A673 (cell line): Measurements from ENCODE around the gene GALNS. TPM values are rescaled to one million over a fixed set of nuclear protein-coding genes. Genes with fewer than 3 reads are reported as not detected.

Experiments
- BruUV-seq: library from RNA; stranded (reverse); fragments of 400-500 nt; replicated peaks from 2 replicates; lab custom pipeline; 2021; lab: Mats Ljungman, UMichigan
- CTCF ChIA-PET: fragments of 300-600 bp; sonication (Branson Sonifier 250); formaldehyde crosslinking; loops from one replicate; lab custom pipeline; 2022; ENCODE audit warnings: antibody characterized with exemption; lab: Charles Lee
- POLR2A ChIA-PET: fragments of 300-600 bp; sonication (Branson Sonifier 250); formaldehyde crosslinking; loops from one replicate; lab custom pipeline; 2022; ENCODE audit warnings: antibody characterized with exemption; ENCODE audit not compliant: low non-redundant PET; lab: Charles Lee
- DNase-seq: peaks from one replicate; pipeline ENCODE4 v3.0.0-alpha.2; 2015; ENCODE audit warnings: low spot score
- H3K27ac ChIP-seq: fragments of 200-600 bp; sonication (generic); 2 replicates; pipeline ENCODE4 v1.5.1; 2016; ENCODE audit warnings: mixed run types, low read depth, mild to moderate bottlenecking, mixed read lengths, antibody characterized with exemption, low read length; ENCODE audit not compliant: poor library complexity, severe bottlenecking
- H3K27me3 ChIP-seq: fragments of 200-600 bp; sonication (generic); replicated peaks from 2 replicates; pipeline ENCODE4 v1.6.1; 2017; ENCODE audit warnings: mixed run types, low read depth, mild to moderate bottlenecking, mixed read lengths, antibody characterized with exemption, low read length; ENCODE audit not compliant: insufficient read depth, poor library complexity
- H3K36me3 ChIP-seq: fragments of 200-600 bp; sonication (generic); 2 replicates; pipeline ENCODE4 v1.6.1; 2016; ENCODE audit warnings: mixed run types, mild to moderate bottlenecking, mixed read lengths, antibody characterized with exemption, low read length; ENCODE audit not compliant: insufficient read depth, poor library complexity, severe bottlenecking
- H3K4me1 ChIP-seq: fragments of 200-600 bp; sonication (generic); 2 replicates; pipeline ENCODE4 v1.6.1; 2017; ENCODE audit warnings: mixed run types, mild to moderate bottlenecking, mixed read lengths, antibody characterized with exemption, low read length; ENCODE audit not compliant: insufficient read depth, poor library complexity, severe bottlenecking
- H3K4me3 ChIP-seq: fragments of 200-600 bp; sonication (generic); 2 replicates; pipeline ENCODE4 v1.5.1; 2016; ENCODE audit warnings: low read depth, mixed run types, mild to moderate bottlenecking, mixed read lengths, low read length; ENCODE audit not compliant: poor library complexity, severe bottlenecking
- H3K9me3 ChIP-seq: fragments of 200-600 bp; sonication (generic); 2 replicates; pipeline ENCODE4 v1.6.1; 2016; ENCODE audit warnings: mixed run types, low read depth, mild to moderate bottlenecking, mixed read lengths, antibody characterized with exemption, low read length; ENCODE audit not compliant: poor library complexity, severe bottlenecking
- CTCF ChIP-seq: fragments of 300-800, 200-600 bp; sonication (generic); conservative IDR thresholded peaks from 2 replicates; pipeline ENCODE4 v1.5.1; 2017; ENCODE audit warnings: low read depth, mild to moderate bottlenecking, antibody characterized with exemption, low read length, moderate library complexity, mixed read lengths
- EZH2 ChIP-seq: fragments of 200-600 bp; sonication (generic); IDR thresholded peaks from 2 replicates; pipeline ENCODE4 v1.6.1; 2017; ENCODE audit warnings: borderline replicate concordance, low read depth, mild to moderate bottlenecking, mixed read lengths, antibody characterized with exemption, low read length; ENCODE audit not compliant: poor library complexity, severe bottlenecking
- intact Hi-C: fragments of 100-400 bp; cut with micrococcal nuclease; formaldehyde crosslinking; loops from one replicate; pipeline ENCODE4 v1.10.0; 2022; ENCODE audit not compliant: unreplicated experiment
- total RNA-seq: library from RNA; stranded (reverse); gene quantifications from 2 replicates; pipeline ENCODE4 v1.2.3, GENCODE V29; 2021

Gene GALNS
- total RNA-seq, 1 experiment from 2014 or later: 54.8 TPM

- no peak for TF ChIP-seq EZH2
- TF ChIP-seq CTCF: no peak
- no peak for DNase-seq
- Histone ChIP-seq H3K27me3 (no peaks in the 10 kb centered on the region), H3K9me3 (no peaks in the 10 kb centered on the region), H3K4me3 (no peak overlapping the region), H3K27ac (no peak overlapping the region), H3K36me3 (no peaks in the 10 kb centered on the region), H3K4me1 (peaks cover 11% of the 10 kb centered on the region)
- intact Hi-C loops: no loop called here
- BruUV-seq: no TSS peak
- CTCF ChIA-PET: interaction anchor here (0.7 kb wide), 1 partner anchor 1208 kb away, joined by 30 read pairs; no protein-coding TSS in a partner anchor
- POLR2A ChIA-PET: interaction anchor here (0.6 kb wide), 1 partner anchor 9 kb away, joined by 13 read pairs; no protein-coding TSS in a partner anchor
Measured at GRCh38 chr16:88793251-88793954, 63.3 kb downstream of the GALNS start.

- peaks cover 11% of the 10 kb centered on the region for H3K4me1 ChIP-seq
- ChIA-PET CTCF (interaction anchor here (0.7 kb wide), 1 partner anchor 1209 kb away, joined by 30 read pairs; no protein-coding TSS in a partner anchor), POLR2A (interaction anchor here (0.6 kb wide), 1 partner anchor 10 kb away, joined by 13 read pairs; no protein-coding TSS in a partner anchor)
- H3K4me3 ChIP-seq: no peak overlapping the region
- no peaks in the 10 kb centered on the region for H3K27me3 ChIP-seq
- intact Hi-C loops: no loop called here
- H3K36me3 ChIP-seq: no peaks in the 10 kb centered on the region
- H3K27ac ChIP-seq: no peak overlapping the region
- no TSS peak for BruUV-seq
- no peaks in the 10 kb centered on the region for H3K9me3 ChIP-seq
- TF ChIP-seq EZH2 (no peak), CTCF (no peak)
- no peak for DNase-seq
Measured at GRCh38 chr16:88792668-88793250, 64.0 kb downstream of the GALNS start.

GRCh38 chr16:88792078-88792550 lies 64.6 kb downstream of the GALNS start:
- POLR2A ChIA-PET: no interaction called here

More at GRCh38 chr16:88792078-88792550, 64.6 kb downstream of the GALNS start:
- no peak overlapping the region for H3K27ac ChIP-seq
- H3K36me3 ChIP-seq: no peaks in the 10 kb centered on the region
- TF ChIP-seq CTCF (no peak), EZH2 (no peak)
- CTCF ChIA-PET: no interaction called here
- H3K27me3 ChIP-seq: no peaks in the 10 kb centered on the region
- DNase-seq: no peak
- no TSS peak for BruUV-seq
- no peaks in the 10 kb centered on the region for H3K9me3 ChIP-seq
- no peak overlapping the region for H3K4me3 ChIP-seq
- intact Hi-C loops: no loop called here
- H3K4me1 ChIP-seq: peaks cover 11% of the 10 kb centered on the region
